HG02852 (cell line): ENCODE measurements around the gene RNF169.

Experiments
- ATAC-seq: cut with Tn5 transposase; IDR thresholded peaks from one replicate; pipeline ENCODE4 v1.9.1; 2021; ENCODE audit warnings: mild to moderate bottlenecking, moderate library complexity; ENCODE audit not compliant: unreplicated experiment

RNF169 gene, protein sequence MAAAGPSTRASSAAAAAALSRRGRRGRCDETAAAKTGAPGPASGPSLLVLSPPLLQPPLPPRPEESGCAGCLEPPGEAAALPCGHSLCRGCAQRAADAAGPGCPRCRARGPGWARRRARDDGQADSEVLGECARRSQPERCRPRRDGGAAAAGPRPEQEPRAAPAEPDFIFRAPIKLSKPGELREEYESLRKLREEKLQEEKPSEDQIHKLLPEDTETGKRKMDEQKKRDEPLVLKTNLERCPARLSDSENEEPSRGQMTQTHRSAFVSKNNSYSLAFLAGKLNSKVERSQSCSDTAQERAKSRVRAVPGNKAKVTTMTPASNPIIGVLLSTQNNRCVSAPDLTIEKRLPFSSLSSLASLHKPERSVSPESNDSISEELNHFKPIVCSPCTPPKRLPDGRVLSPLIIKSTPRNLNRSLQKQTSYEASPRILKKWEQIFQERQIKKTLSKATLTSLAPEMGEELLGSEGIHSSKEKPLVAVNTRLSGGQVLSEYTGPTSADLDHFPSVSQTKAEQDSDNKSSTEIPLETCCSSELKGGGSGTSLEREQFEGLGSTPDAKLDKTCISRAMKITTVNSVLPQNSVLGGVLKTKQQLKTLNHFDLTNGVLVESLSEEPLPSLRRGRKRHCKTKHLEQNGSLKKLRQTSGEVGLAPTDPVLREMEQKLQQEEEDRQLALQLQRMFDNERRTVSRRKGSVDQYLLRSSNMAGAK

DNA sequence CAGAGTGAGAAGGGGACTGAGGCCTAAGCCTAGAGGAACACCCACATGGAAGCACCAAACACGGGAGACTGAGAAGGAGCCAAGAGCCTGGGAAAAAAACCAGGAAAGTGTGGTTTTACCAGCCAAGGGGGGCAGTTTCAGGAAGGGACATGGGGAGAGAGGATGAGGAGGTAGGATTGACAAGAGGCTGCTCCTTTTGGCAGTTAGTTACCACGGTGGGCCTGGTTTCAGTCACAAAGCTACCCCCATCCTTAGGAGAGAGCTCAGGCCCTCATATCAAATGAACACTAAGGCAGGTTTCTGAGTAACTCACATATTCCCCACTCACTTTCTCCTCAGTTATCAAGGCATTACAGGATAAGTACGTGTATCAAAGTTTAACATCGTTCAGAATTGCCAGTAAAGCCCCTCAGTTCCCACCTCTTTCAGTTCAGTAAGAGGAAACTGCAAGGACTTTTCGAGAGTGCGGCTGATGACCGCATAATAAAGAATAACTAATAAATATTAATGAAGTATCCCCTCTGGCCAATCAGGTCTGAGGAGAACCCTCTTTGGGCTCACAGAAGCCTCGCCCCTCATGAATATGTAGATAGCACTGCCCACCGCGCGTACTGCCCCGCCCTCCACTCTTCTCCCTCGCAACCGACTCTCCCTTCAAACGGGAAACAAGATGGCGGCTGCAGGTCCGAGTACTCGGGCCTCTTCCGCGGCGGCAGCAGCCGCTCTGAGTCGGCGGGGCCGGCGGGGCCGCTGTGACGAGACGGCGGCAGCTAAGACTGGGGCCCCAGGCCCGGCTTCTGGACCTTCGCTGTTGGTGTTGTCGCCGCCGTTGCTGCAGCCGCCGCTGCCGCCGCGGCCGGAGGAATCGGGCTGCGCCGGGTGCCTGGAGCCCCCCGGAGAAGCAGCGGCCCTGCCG, at the start of gene RNF169:
TSS of gene RNF169 (plus strand) at position 639 of the 916 bp plus-strand sequence. CDS start at position 671, 32 bp downstream.
- ATAC-seq = peak; percentile 98

DNA sequence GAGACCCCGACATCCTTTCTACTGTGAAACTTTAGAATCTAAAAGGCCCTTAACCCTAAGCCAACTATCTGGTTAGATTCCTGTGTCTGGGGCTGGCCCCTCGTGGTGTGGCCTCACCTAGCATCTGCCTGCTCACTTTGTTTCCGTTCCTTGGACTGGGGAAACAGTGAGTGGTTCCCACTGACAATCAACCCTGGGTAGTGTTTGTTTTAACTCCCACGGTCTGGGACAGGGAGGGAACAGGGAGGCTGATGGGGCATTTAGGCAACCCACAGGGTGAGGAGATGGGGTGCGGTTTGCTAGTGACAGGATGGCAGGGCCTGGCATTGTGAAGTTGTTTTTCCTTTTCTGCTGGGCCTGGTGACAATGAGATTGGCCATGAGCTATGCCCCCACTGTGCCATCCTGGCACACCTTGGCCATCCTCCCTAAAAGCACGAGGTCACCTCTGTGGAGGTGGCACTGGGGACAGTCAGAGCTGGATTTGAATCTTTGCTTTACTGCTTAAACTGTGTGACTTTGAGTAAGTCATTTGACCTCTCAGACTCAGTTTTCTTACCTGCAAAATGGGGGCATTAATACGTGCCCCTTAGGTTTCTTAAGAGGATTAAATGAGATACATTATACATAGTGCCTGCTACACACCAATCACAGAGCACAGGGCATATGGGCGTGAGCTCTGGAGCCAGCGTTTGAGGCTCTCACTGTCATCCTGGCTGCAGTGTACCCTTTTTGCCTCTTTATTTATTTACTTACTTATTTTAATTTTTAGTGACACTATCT, 48.8 kb upstream of the RNF169 start:
- no peak for ATAC-seq

DNA sequence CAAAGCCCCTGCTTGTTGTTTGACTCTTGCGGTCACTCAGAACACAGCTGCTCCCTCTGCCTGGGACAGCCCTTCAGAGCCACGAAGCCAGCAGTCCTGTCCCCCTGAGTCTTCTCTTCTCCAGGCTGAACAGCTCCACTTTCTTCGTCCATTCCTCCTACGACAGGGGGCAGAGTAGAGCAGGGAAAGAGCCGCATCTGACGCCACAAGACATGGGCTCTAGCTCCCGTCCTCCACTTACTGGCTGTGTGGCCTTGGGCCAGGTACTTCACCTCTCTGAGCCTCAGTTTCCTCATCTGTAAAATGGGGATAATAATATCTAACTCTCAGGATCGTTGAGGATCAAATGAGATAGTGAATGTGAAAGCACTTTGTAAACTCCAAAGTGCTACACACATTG, 47.3 kb upstream of the RNF169 start:
- no peak for ATAC-seq

DNA sequence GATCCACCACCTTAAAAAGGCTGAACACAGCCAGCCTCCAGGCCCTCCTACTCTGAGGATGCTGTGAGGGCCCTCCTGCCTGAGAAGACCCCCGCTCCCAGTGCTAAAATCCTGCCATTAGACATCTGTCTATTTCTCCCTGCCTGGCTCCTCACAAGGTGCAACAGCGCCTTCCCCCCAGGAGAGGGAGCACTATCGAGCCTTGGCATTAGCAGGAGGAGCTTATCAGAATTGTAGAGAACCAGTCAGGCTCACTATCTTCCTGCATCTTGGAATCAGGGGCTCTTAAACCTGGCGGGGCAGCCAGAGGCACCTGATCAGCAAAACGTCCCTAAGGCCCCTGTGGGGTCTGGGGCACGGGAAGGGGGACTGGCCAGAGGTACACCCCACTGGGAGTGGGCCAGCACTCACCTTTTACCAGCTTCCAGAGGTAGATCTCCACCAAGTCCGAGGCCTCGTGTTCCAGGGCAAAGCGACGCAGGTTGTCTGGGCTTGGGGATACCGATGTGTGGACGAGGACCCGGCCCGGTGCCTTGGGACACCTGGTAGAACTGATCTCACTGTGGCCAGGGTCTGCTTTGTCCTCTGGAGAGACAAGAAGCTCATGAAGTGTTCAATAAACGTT, 46.2 kb upstream of the RNF169 start:
- ATAC-seq = no peak

DNA sequence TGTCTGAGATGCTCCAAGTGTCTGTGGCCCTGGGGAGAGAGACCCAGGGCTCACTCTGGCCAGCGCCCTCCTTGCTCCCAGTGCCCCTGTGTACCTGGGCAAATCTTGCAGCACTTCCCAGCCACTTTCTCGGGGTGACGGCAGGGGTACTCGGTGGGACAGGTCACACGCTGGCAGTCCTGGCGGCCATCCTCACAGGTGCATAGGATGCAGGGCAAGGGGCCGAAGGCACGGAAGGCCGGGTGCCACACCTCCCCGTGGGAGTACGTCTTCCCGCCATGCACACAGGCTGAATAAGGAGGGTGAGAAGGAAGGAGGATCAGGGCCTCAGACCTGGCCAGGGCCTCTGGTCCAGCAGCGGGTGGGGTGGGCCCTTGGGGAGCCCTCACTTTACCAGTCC, 45.4 kb upstream of the RNF169 start:
- ATAC-seq = no peak

DNA sequence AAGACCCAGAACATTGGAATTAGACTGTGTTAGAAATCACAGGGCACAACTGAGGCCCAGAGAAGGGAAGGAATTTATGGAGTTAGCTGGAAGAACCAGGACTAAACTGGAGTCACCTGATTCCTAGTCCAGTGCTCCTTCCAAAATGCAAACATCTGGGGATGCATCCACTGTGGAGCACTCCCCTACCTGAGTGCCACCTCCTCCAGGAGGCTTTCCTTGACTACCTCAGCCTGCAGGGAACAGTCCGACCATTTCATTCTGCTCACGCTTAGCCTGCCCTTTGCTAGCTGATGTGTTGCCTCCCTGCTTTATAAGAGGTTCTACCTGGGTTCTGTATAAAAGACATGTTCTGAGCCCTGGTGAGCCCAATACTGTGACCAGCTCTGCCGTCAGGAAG, 41.5 kb upstream of the RNF169 start:
- no peak for ATAC-seq

DNA sequence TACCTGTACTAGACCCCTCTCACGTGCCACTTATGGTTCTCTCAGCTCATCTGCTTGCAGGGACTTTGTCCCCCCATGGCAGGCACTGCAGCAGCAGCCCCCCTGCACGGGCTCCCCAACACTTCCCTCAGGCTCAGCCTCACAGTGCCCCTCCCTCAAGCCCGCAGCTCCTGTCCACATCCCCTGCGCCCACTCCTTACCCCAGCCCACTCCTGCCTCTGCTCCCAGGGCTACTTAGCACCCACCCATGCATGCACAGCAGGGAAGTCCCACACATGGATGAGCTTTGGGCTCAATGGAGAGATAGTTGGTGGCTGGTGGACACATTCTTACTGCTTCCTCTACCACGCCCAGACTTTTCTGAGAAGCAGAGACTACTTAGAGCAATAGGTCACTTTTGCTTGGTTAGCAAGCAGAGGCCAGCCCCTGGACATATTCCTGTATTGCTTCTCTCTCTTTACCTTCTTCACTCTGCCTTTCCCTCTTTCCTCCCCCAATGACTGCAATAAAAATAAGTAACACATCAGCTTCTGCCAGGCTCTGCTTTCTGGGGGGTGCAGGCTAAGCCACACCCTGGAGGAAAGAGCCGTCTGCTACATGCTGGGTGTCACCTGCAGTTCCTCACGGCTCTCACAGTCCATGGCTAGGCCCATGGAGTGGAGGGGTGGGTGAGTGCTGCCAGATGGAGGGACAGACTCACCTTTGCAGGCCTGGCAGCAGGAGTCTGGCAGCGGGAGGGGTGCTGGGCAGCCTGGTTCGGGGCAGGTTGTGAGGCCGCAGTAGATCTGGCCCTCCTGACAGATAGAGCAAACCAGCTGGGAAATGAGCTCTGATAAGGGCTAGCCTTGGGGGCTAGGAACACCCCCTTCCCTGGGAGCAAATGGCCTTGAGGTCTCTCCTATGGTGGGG, 40.8 kb upstream of the RNF169 start:
- no peak for ATAC-seq

DNA sequence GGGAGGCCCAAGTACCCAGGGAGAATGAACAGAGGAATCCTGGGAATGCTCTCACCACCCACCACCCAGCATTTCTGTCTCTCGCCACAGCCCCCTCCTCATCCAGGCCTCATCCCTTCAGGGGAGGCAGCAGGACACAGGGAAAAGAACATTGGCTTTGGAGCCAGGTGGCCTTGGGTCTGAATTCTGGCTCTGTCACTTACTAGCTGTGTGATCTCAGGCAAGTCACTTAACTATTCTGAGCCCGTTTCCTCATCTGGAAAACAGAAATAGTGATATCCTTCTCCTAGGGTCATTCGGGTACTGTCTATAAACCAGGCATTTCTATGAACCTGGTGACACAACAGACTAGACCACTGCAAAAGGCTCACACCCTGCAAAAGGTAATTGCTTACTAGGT, 39.5 kb upstream of the RNF169 start:
- ATAC-seq = no peak

DNA sequence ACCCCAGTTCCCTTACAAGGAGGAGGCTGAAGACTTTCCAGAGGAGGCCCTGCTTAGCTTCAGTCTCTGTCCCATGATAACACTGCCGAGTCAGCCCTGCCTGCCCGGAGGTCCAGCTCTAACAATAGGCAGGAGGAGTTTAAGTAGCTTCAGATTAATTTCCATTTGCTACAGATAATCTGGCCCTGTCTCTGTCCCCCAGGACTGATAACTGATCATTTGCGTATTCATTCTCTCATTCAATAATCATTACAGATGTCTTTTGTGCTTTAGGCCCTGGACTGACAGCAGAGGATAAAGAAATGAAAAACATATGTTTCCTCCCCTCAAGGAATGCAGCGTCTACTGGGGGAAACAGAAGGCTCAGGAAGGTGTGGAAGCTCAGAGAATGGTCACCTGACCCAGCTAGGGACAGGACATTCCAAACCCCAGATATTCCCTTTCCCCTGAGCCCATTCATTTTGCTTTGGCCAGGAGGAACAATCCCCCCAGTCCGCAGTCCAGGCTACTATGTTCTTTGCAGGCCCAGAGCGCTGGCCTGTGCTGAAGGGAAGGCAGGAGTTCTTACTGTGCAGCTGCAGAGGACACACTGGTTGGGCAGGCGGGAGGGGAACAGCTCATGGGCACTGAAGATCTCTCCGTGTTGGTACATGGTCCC, 38.2 kb upstream of the RNF169 start:
- ATAC-seq = no peak

DNA sequence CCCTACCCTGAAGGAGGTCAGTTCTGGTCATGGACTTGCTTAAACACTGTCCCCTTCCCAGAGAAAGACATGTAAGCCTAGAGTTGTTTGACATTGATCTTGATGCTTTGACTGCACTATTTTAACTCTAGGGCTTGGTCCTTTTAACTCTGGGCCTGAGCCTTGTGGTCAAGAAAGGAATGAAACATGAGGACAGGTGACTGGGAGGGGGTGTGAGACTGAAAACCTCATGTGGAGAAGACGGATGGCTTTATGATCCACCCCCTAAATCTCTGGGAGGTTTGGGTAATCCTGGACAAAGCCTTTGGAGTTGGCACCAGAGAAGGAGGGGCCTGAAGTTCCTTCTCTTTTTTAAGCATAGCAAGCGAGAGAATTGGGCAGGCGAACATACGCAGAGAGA, 35.0 kb upstream of the RNF169 start:
- ATAC-seq = no peak

DNA sequence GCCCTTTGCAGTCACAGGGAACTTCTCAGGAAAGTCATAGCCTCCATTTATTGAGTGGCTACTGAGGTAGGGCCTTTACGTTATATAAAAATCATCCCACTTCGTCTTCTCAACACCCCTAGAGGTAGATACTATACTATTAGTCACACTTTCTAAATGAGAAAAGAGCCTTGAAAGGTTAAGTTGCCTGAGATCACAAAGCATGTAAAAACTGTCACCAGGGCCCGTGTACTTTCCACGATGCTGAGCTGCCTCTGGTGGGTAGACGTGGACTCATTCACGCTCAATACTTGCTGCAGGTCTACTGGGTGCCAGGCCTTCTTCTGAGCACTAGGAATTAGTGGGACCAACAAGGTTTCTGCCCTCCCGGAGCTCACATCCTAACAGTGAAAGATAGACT, 33.7 kb upstream of the RNF169 start:
- ATAC-seq = no peak

DNA sequence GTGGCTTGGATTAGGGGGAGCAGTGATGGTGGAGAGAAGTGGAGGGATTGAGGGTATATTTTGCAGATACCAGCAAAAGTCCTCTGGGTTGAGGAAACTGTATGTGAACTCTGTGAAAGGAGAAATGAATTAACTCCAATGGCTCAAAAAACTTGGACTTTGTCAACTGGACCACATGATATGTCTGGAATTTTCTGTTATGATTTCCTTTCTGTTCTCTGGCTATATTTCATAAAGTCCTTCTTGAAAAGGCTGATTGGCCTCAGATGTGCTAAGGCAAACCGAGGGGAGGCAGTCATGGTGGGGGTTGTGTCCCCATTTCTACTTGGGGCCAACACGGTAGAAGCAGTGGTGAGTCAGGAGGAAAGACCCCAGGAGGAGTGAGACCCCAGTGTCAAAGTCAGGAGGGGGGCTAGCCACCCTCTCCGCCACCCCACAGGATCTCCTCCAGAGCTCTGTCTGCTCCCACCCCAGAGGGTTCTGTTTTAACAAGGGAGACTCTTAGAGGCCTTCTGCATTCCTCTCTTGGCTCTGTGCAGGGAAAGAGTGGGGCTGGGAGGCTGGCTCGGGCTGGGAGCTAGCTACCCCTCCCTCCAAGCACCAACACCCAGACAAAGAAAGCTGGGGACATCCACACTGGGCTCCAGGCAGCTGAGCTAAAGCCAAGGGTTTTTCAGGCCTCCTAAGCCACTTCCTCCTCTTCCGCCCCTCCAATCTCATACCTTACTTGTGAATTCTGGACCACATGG, 31.3 kb upstream of the RNF169 start:
- no peak for ATAC-seq

DNA sequence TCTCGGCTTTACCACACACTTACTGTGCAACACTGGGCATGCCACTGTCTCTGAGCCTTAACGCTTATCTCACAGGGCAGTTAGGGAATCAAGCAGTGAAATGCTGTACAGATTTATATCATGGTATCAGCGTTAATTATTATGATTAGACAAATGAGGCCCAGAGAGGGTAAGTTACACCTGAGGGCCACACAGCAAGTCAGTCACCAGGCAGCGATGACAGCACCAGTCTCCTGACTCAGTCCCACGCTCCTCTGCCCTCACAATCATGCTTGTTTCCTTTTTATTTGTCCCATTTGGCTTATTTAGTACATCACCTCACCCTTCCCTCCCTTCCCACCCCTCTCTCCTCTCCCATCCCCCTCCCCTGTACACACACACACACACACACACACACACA, 29.6 kb upstream of the RNF169 start:
- ATAC-seq = no peak

DNA sequence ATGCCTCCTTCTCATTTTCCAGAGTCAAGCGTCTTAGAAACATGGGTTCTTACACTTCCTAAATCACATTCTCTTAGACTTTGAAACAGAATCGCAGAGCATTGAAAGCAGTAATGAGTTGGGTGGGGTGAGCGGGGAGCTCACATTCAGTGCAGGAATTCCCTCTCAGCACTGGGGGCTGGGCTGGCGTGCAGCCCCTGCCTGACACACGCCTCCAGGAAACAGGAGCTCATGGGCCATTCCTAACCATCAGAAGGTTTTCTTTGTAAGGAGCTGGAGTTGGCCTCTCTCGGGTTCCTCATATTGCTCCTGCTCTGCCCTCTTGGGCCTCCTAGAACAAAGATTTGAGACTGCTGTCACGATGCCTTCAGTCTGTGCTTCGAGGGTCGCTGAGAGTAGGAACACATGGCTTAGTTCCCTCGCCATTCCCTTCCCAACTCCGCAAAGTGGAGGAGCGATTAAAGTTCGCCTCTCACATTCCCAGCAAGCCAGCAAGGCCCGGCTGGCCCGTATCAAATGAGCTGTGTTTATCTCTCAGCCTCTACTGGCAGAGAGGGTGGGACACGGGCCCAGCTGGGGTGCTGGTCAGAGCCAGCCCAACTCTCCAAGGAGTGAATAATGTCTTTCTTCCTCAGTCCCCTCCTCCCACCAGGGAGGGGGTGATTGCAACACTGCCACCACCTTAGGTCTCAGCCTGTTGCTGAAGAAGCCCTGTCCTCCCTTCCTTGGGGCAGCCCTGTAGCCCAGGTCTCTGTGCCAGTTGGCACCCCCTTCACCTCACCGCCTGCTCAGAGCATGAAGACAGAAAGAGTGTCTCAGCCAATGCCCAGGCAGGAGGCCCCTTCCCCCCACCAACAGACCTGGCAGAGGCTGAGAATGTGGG, 27.8 kb upstream of the RNF169 start:
- no peak for ATAC-seq

DNA sequence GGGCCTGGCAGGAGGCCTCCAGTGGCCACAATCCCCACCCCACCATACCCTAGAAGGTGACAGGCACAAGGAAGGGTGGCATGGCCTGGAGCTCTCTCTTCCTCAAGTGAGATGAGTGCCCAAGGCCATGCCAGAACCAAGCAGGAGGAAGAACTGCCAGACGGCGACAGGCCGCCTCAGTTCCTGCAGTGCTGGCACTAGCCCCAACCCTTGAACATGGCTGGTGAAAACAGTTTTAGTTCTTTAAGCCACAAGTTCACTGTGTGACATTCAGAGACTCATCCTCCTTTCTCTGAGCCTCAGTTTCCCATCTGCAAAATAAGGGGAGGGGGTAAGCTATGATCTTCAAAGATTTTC, 27.2 kb upstream of the RNF169 start:
- ATAC-seq = no peak

DNA sequence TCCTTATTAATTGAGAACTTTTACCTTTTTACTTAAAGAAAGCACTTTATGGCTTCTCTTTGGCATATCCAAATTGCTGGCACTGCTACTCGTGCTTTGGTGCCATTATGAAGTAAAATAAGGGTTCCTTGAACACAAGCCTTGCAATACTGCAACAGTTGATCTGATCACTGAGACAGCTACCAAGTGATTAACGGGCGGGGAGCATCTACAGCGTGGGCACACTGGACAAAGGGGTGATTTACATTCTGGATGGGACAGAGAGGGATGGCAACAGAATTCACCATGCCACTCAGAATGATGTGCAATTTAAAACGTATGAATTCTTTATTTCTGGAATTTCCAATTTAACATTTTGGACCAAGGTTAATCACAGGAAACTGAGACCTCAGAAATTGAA, 25.1 kb upstream of the RNF169 start:
- ATAC-seq = no peak

DNA sequence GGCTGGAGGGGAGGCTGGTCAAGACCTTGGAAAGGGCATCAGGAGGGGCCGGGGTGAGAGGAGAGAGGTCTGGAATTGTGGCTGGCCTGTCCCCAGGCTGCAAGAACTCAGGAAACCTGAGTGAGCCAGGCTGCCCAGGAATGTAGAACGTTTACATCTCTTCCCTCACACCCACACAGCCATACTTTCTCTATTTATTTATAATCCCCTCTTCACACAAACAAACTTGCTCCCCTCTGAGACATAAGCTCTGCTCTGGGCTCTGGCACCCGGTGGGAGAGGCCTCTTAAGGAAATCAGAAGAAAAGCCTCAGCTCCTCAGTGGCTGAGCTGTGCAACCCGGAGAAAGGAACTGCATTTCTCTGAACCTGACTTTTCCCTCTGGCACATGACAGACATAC, 22.9 kb upstream of the RNF169 start:
- no peak for ATAC-seq
